BLaER1 treated with 17β-estradiol and CSF1 and Interleukin-3, amounts not matched to agents 10 nM and 100 nM (cell line): ENCODE data around the gene PAIP2.
A peak's percentile ranks its signal among the peaks of the same experiment; 100 is the strongest.

ENCODE experiments used
- H3K27ac ChIP-seq, 11 experiments: shearing (Covaris generic); formaldehyde crosslinking; 2 replicates each; pipeline ENCODE4 v1.8.1; 2022
- H3K27me3 ChIP-seq, 11 experiments: shearing (Covaris generic); formaldehyde crosslinking; 2 replicates each; pipeline ENCODE4 v1.8.1; 2022
- H3K36me3 ChIP-seq, 11 experiments: shearing (Covaris generic); formaldehyde crosslinking; 2 replicates each; pipeline ENCODE4 v1.8.1; 2022
- H3K4me1 ChIP-seq, 10 experiments: shearing (Covaris generic); formaldehyde crosslinking; 2 replicates each; pipeline ENCODE4 v1.8.1; 2022
- H3K4me2 ChIP-seq, 11 experiments: shearing (Covaris generic); formaldehyde crosslinking; 2 replicates each; pipeline ENCODE4 v1.8.1; 2022
- H3K4me3 ChIP-seq, 10 experiments: shearing (Covaris generic); formaldehyde crosslinking; 2 replicates each; pipeline ENCODE4 v1.8.1; 2022
- H3K9ac ChIP-seq, 11 experiments: shearing (Covaris generic); formaldehyde crosslinking; 2 replicates each; pipeline ENCODE4 v1.8.1; 2022
- H3K9me3 ChIP-seq, 11 experiments: shearing (Covaris generic); formaldehyde crosslinking; replicated peaks in 1 of 11; 2 replicates each; pipeline ENCODE4 v1.8.1; 2022
- H4K20me1 ChIP-seq, 11 experiments: shearing (Covaris generic); formaldehyde crosslinking; 2 replicates each; pipeline ENCODE4 v1.8.1; 2022
- Cebpa-rat ChIP-seq, 11 experiments: shearing (Covaris generic); IDR thresholded peaks; 2 replicates each; pipeline ENCODE4 v1.8.1; 2022

The PAIP2 gene

DNA sequence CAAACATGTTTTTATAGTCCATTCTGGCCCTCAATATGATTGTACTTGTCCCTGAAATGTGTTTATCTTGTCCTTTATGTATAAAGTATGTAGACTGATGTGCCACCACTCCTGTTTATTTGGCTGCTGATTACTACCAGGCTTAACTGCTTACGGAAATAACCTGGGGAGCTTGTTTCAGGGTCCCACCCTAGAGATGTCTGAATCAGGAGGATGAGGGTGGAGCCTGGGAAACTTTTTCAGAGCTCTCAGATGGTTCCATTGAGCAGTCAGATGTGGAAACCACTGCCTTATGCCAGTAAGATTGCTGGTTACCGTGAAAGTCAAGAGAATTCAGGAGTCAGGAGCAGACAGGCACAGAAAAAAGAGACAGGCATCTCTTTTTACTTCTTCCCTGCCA is 22.3 kb downstream of the PAIP2 start:
- no peak overlapping the region for H3K4me3 ChIP-seq
- H3K4me1 ChIP-seq, result peaks cover 0 to 20% (median 9%) of the 10 kb centered on the region in 10 experiments; a peak in 12 of 20 replicates
- H3K27me3 ChIP-seq, result no peaks in the 10 kb centered on the region
- no peak for TF ChIP-seq Cebpa-rat (IDR thresholded peaks at IDR 0.05)
- no peak overlapping the region for H3K27ac ChIP-seq
- no peak overlapping the region for H3K4me2 ChIP-seq
- H4K20me1 ChIP-seq, result peaks cover 51 to 80% (median 62%) of the 10 kb centered on the region in 11 experiments
- no peak overlapping the region for H3K9ac ChIP-seq
- peaks cover 78 to 100% (median 95%) of the 10 kb centered on the region in 11 experiments for H3K36me3 ChIP-seq
- H3K9me3 ChIP-seq, result no peaks in the 10 kb centered on the region

DNA sequence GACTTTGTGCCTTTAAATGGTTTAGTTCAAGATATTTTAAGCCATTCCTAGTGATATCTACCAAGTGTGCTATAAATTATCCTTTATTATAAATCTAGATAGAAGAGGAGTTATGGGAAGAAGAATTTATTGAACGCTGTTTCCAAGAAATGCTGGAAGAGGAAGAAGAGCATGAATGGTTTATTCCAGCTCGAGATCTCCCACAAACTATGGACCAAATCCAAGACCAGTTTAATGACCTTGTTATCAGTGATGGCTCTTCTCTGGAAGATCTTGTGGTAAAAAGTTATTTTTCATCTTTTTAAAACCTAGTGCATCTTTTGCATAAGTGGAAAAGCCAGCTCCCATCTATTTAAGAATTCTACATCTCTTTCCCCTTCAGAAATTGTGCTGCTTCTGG is 22.8 kb downstream of the PAIP2 start:
- H3K4me2 ChIP-seq, result no peak overlapping the region
- TF ChIP-seq Cebpa-rat (IDR thresholded peaks at IDR 0.05), result no peak
- peaks cover 45 to 75% (median 56%) of the 10 kb centered on the region in 11 experiments for H4K20me1 ChIP-seq
- H3K27me3 ChIP-seq, result no peaks in the 10 kb centered on the region
- no peaks in the 10 kb centered on the region for H3K9me3 ChIP-seq
- H3K27ac ChIP-seq, result no peak overlapping the region
- H3K9ac ChIP-seq, result no peak overlapping the region
- no peak overlapping the region for H3K4me3 ChIP-seq
- peaks cover 0 to 21% (median 9%) of the 10 kb centered on the region in 10 experiments; a peak in 13 of 20 replicates for H3K4me1 ChIP-seq
- H3K36me3 ChIP-seq, result peaks cover 78 to 100% (median 95%) of the 10 kb centered on the region in 11 experiments

DNA sequence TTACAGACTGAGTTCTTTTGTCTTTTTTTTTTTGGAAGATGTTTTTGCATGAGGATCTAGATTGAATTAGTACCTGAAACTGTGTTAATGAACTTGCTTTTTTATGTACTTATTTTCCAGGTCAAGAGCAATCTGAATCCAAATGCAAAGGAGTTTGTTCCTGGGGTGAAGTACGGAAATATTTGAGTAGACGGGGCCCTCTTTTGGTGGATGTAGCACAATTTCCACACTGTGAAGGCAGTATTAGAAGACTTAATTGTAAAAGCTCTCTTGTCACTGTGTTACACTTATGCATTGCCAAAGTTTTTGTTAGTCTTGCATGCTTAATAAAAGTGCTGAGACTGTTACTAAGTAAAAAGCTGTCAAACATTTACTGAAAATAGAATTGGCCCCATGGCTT is 27.0 kb downstream of the PAIP2 start:
- Histone ChIP-seq H3K27ac (no peak overlapping the region), H3K9me3 (no peaks in the 10 kb centered on the region), H4K20me1 (peaks cover 5 to 45% (median 16%) of the 10 kb centered on the region in 11 experiments; a peak in 20 of 22 replicates), H3K36me3 (peaks cover 92 to 100% (median 100%) of the 10 kb centered on the region in 11 experiments), H3K4me3 (no peak overlapping the region), H3K27me3 (no peaks in the 10 kb centered on the region), H3K4me2 (no peak overlapping the region), H3K4me1 (peaks cover 9 to 50% (median 28%) of the 10 kb centered on the region in 10 experiments; a peak in 14 of 20 replicates), H3K9ac (no peak overlapping the region; a peak in 2 of 22 replicates)
- no peak for TF ChIP-seq Cebpa-rat (IDR thresholded peaks at IDR 0.05)

DNA sequence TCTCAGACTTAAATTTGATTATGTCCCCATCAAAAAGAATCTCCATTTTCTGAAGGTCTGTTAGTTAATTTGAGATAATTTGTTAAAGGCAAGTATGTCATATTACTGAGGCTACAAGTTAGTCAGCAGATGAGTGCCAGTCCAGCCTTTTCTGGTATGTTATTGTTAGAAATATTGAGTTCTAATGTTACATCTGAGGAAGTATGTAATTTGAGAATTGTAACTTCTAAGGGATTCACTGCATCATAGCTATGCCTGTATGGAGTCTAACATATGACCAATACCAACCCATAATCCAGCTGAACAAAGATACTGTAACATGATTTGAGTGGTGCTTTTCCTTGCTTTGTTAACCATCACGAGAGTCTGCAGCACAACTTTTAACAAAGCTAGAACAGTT is 27.5 kb downstream of the PAIP2 start:
- no peak overlapping the region for H3K4me2 ChIP-seq
- H3K36me3 ChIP-seq, result peaks cover 92 to 100% (median 100%) of the 10 kb centered on the region in 11 experiments

DNA sequence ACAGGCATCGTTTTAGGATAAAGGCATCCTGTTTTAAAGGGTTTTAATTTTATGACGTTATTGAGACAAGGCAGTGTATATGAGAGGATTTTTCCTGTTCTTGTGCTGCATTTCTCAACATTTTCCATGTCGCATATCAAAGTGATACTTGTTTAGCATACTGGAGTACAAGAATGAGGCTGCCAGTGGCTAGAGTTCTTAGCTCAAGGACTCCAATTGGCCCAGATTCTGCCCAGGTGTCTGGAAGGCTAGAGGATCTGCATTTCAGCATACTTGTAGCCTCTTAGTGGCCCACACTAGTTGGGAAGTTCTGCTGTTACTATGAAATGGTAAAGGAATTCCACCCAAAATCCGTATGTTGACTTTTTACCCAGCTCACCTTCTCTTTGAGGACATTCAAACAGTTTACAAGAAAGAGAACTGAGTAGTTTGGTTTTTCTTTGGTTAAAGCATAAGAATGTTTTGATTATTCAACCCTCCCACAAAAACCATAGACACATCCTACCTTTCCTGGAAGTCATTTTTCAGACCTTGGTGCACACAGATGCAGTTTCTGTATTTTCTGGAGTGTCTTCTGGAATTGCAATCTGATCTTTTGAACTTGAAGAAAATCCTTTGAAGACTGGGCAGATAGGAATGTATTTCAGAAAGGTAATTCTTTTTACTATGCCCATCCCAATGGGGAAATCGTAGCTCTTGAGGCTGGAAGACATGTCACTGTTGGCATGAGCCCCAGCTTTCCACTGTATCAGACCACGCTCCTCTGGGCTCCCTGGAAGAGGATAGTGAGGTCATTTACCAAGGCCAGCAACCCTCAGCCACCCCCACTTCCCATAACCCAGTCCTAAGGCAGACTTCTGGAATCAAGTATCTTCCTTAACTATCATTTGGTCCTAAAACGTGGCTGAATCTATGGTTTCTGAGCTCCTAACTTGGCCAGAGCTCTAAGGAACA is 30.1 kb downstream of the PAIP2 start:
- peaks cover 78 to 97% (median 86%) of the 10 kb centered on the region in 11 experiments for H3K36me3 ChIP-seq
- H3K4me2 ChIP-seq, result no peak overlapping the region
- H3K4me1 ChIP-seq, result peaks cover 4 to 50% (median 26%) of the 10 kb centered on the region in 10 experiments; a peak in 15 of 20 replicates
- no peaks in the 10 kb centered on the region for H3K27me3 ChIP-seq
- no peak overlapping the region for H3K4me3 ChIP-seq
- TF ChIP-seq Cebpa-rat (IDR thresholded peaks at IDR 0.05), result no peak
- H3K9me3 ChIP-seq, result no peaks in the 10 kb centered on the region
- peaks cover 0 to 19% (median 2%) of the 10 kb centered on the region in 11 experiments; a peak in 13 of 22 replicates for H4K20me1 ChIP-seq
- H3K27ac ChIP-seq, result peak overlapping the region in 3 of 11 experiments; percentile 3 to 43 (median 8); a peak in 2 of 22 replicates
- H3K9ac ChIP-seq, result no peak overlapping the region

More for the DNA sequence above, 27.5 kb downstream of the PAIP2 start:
- Histone ChIP-seq H3K9ac (no peak overlapping the region; a peak in 2 of 22 replicates), H3K9me3 (no peaks in the 10 kb centered on the region), H4K20me1 (peaks cover under 1 to 39% (median 12%) of the 10 kb centered on the region in 11 experiments; a peak in 15 of 22 replicates), H3K27ac (no peak overlapping the region; a peak in 1 of 22 replicates), H3K4me3 (no peak overlapping the region), H3K4me1 (peaks cover 9 to 52% (median 30%) of the 10 kb centered on the region in 10 experiments; a peak in 15 of 20 replicates), H3K27me3 (no peaks in the 10 kb centered on the region)
- no peak for TF ChIP-seq Cebpa-rat (IDR thresholded peaks at IDR 0.05)

DNA sequence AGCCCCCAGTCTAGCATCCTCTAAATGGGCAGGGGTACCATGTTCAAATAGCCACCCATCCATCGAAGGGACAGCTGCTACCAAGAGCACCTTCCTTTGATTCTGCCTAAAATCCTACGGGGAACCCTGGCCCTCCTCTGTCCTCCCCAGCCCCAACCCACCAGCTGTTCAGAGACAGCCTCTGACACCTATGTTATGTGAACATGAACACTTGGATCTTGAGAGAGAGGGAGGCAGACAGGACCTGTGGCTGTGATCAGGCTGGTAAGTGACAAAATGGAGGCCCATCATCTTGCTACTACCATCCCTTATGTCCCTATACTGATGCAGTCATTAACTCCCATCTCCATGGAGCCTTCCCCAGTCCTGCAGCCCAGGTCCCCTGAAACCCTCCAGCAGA is 33.3 kb downstream of the PAIP2 start:
- H3K27ac ChIP-seq, result peak overlapping the region in 2 of 11 experiments; percentile 17 to 23; a peak in 2 of 22 replicates
- no peak overlapping the region for H3K4me2 ChIP-seq
- peaks cover 50 to 77% (median 58%) of the 10 kb centered on the region in 11 experiments for H3K36me3 ChIP-seq
- H4K20me1 ChIP-seq, result peaks cover 0 to 12% (median 0%) of the 10 kb centered on the region in 11 experiments; a peak in 6 of 22 replicates
- no peak for TF ChIP-seq Cebpa-rat (IDR thresholded peaks at IDR 0.05)
- H3K9me3 ChIP-seq, result no peaks in the 10 kb centered on the region
- H3K4me1 ChIP-seq, result peaks cover 12 to 41% (median 33%) of the 10 kb centered on the region in 10 experiments
- no peaks in the 10 kb centered on the region for H3K27me3 ChIP-seq
- H3K4me3 ChIP-seq, result no peak overlapping the region
- no peak overlapping the region for H3K9ac ChIP-seq

DNA sequence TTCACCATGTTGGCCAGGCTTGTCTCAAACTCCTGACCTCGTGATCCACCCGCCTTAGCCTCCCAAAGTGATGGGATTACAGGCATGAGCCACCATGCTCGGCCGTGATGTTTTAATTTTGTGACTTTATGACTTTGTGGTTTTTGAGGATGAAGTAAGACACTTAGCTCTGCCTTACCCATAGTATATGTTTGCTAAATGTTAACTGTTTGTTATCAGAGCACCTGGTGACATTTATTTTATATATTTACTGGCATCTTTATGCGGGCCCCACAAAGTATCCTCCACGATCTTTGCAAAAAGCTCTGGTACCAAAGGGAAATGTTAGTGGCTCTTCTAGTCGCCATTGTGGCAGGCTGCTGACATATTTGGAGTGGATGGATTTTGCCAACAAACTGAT is 34.7 kb downstream of the PAIP2 start:
- H3K36me3 ChIP-seq, result peaks cover 35 to 63% (median 46%) of the 10 kb centered on the region in 11 experiments
- H3K4me2 ChIP-seq, result no peak overlapping the region
- TF ChIP-seq Cebpa-rat (IDR thresholded peaks at IDR 0.05), result no peak
- no peak overlapping the region for H3K9ac ChIP-seq
- H3K4me3 ChIP-seq, result no peak overlapping the region
- H3K27ac ChIP-seq, result no peak overlapping the region
- peaks cover 24 to 41% (median 36%) of the 10 kb centered on the region in 10 experiments for H3K4me1 ChIP-seq
- H3K9me3 ChIP-seq, result no peaks in the 10 kb centered on the region
- H4K20me1 ChIP-seq, result peaks cover 0 to 7% (median 0%) of the 10 kb centered on the region in 11 experiments; a peak in 4 of 22 replicates
- H3K27me3 ChIP-seq, result no peaks in the 10 kb centered on the region

DNA sequence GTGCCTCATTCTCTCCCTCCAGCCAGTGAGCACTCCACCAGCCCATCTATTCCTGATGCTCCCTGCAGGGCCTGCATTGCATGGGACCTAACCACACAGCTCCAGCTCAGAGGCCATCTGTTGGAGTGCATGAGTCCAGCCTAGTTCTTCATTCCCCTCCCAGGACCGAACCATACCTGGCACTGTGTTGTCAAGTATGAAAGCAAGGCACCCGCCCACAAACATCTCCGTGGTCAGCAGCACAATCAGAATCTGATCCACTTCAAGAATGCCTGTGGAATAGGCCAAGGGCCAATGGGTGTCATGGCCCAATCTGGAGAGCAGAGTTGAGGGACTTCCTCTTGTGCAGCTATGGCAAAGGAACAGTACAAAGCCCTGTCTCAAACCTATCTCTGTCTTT is 35.6 kb downstream of the PAIP2 start:
- Histone ChIP-seq H3K4me3 (no peak overlapping the region), H4K20me1 (peaks cover 0 to 7% (median 0%) of the 10 kb centered on the region in 11 experiments; a peak in 4 of 22 replicates), H3K9ac (no peak overlapping the region), H3K9me3 (no peaks in the 10 kb centered on the region), H3K4me2 (no peak overlapping the region), H3K27ac (no peak overlapping the region; a peak in 1 of 22 replicates), H3K4me1 (peaks cover 23 to 45% (median 38%) of the 10 kb centered on the region in 10 experiments), H3K36me3 (peaks cover 26 to 55% (median 37%) of the 10 kb centered on the region in 11 experiments), H3K27me3 (no peaks in the 10 kb centered on the region)
- no peak for TF ChIP-seq Cebpa-rat (IDR thresholded peaks at IDR 0.05)
